ENCODE data around the gene MNAT1.

DNA sequence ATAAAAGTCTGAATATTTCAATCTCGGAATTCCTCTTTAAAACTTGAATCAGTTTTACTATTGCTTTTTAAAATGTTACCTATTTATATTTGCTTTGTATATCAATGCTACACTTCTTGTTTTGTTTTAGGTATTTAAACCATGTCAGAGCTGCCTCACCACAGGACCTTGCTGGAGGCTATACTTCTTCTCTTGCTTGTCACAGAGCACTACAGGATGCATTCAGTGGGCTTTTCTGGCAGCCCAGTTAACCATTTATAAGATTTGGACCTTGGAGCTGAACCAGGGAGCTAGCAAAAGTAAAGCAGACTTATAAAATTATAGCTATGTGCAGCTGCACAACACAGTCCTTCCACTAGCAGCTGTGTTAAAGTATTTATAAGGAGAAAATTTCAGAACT, 233.5 kb downstream of the MNAT1 start:
- no peak for TF ChIP-seq EP300 (IDR thresholded peaks at IDR 0.05; ENCODE audit: borderline replicate concordance)
- no peak for TF ChIP-seq CREB1 (IDR thresholded peaks at IDR 0.05; ENCODE audit: low read depth)
- TF ChIP-seq TAF1 (IDR thresholded peaks at IDR 0.05; ENCODE audit: low read depth) = no peak
- TF ChIP-seq NFIC (IDR thresholded peaks at IDR 0.05) = no peak
- no peak for TF ChIP-seq CEBPB (IDR thresholded peaks at IDR 0.05)
- no peak for TF ChIP-seq ZBTB7A (IDR thresholded peaks at IDR 0.05; ENCODE audit: low read depth)
- no peak for TF ChIP-seq USF1 (IDR thresholded peaks at IDR 0.05)
- TF ChIP-seq REST (IDR thresholded peaks at IDR 0.05; ENCODE audit: low read depth) = no peak
- TF ChIP-seq YY1 (IDR thresholded peaks at IDR 0.05; ENCODE audit: low read depth) = no peak
- no peak for TF ChIP-seq TCF12 (IDR thresholded peaks at IDR 0.05; ENCODE audit: low read depth)
